ENCODE measurements around the gene C17orf67.

DNA sequence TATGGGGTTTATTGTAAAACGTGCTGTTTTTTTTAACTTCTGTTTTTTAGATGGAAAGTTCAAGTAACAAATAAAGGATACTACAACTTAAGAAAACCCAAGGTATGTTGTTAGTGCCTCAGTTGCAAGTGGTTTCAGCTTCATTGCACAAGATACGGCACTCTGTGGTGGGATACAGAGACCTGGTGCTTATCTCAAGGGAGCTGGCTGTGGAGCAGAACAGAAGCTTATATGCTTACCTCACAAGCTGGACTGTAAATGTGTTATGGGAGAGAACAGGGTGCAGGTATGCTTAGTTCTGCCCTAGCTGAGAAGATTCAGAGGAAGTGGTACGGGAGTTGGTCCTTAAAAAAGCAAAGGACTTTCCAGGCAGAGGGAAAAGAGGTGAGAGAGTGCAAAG is 15.4 kb upstream of the C17orf67 start:
- no peak for TF ChIP-seq SIN3A (IDR thresholded peaks at IDR 0.05; ENCODE audit: borderline replicate concordance, insufficient read depth, low read length)
- TF ChIP-seq, protein P1, sequence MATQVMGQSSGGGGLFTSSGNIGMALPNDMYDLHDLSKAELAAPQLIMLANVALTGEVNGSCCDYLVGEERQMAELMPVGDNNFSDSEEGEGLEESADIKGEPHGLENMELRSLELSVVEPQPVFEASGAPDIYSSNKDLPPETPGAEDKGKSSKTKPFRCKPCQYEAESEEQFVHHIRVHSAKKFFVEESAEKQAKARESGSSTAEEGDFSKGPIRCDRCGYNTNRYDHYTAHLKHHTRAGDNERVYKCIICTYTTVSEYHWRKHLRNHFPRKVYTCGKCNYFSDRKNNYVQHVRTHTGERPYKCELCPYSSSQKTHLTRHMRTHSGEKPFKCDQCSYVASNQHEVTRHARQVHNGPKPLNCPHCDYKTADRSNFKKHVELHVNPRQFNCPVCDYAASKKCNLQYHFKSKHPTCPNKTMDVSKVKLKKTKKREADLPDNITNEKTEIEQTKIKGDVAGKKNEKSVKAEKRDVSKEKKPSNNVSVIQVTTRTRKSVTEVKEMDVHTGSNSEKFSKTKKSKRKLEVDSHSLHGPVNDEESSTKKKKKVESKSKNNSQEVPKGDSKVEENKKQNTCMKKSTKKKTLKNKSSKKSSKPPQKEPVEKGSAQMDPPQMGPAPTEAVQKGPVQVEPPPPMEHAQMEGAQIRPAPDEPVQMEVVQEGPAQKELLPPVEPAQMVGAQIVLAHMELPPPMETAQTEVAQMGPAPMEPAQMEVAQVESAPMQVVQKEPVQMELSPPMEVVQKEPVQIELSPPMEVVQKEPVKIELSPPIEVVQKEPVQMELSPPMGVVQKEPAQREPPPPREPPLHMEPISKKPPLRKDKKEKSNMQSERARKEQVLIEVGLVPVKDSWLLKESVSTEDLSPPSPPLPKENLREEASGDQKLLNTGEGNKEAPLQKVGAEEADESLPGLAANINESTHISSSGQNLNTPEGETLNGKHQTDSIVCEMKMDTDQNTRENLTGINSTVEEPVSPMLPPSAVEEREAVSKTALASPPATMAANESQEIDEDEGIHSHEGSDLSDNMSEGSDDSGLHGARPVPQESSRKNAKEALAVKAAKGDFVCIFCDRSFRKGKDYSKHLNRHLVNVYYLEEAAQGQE (IDR thresholded peaks at IDR 0.05; ENCODE audit: insufficient read depth in 1 of 2, low read depth in 2 of 2, low read length in 2 of 2), result no peak
- TF ChIP-seq FOXP2 (optimal IDR thresholded peaks at IDR 0.05; ENCODE audit: borderline replicate concordance, extremely low read depth, extremely low read length, insufficient read depth), result no peak
